CD8-positive, alpha-beta memory T cell (primary cell): ENCODE results near the gene ANKRD39. TPM values are rescaled to one million over a fixed set of nuclear protein-coding genes. Genes with fewer than 3 reads are reported as not detected.
A peak's percentile ranks its signal among the peaks of the same experiment; 100 is the strongest.

Experiments used
- CTCF ChIA-PET: fragments of 350-600 bp; sonication (Branson Sonifier 250); formaldehyde crosslinking; loops from one replicate; lab custom pipeline; 2021; ENCODE audit warnings: antibody characterized with exemption; lab: Charles Lee
- POLR2A ChIA-PET: fragments of 350-600 bp; sonication (Branson Sonifier 250); formaldehyde crosslinking; loops from one replicate; lab custom pipeline; 2021; ENCODE audit warnings: antibody characterized with exemption; lab: Charles Lee
- DNase-seq, 5 donors: peaks; one replicate each; pipeline versions ENCODE4 v3.0.0 to v3.0.0-alpha.2; 2020 to 2022; ENCODE audit warnings: mixed read lengths in 1 of 5
- H3K27ac ChIP-seq: one replicate; pipeline ENCODE4 v1.7.0; 2013; ENCODE audit warnings: low read depth, mild to moderate bottlenecking, low read length, moderate library complexity
- H3K27me3 ChIP-seq: 2 replicates; pipeline ENCODE4 v1.7.0; 2013; ENCODE audit warnings: low read length, mild to moderate bottlenecking; ENCODE audit not compliant: insufficient read depth, poor library complexity, severe bottlenecking
- H3K36me3 ChIP-seq: 2 replicates; pipeline ENCODE4 v1.7.0; 2013; ENCODE audit warnings: mild to moderate bottlenecking, low read length, moderate library complexity; ENCODE audit not compliant: insufficient read depth
- H3K4me1 ChIP-seq: 2 replicates; pipeline ENCODE4 v1.7.0; 2013; ENCODE audit warnings: mild to moderate bottlenecking, low read length, moderate library complexity; ENCODE audit not compliant: insufficient read depth
- H3K4me3 ChIP-seq: 2 replicates; pipeline ENCODE4 v1.7.0; 2013; ENCODE audit warnings: mild to moderate bottlenecking, low read length
- H3K9me3 ChIP-seq: 2 replicates; pipeline ENCODE4 v1.7.0; 2013; ENCODE audit warnings: mild to moderate bottlenecking, low read length
- H3K27ac Mint-ChIP-seq, 8 donors: one replicate each; pipeline ENCODE4 v1.8.0; 2020 to 2021; ENCODE audit warnings: mixed read lengths in 8 of 8, mild to moderate bottlenecking in 6 of 8, inconsistent platforms in 3 of 8, moderate library complexity in 3 of 8
- H3K27me3 Mint-ChIP-seq, 2 donors: one replicate each; pipeline ENCODE4 v1.8.0; 2020 to 2021; ENCODE audit warnings: mixed read lengths in 2 of 2, mild to moderate bottlenecking in 1 of 2, moderate library complexity in 1 of 2
- H3K36me3 Mint-ChIP-seq, 3 donors: one replicate each; pipeline ENCODE4 v1.8.0; 2020 to 2021; ENCODE audit warnings: mixed read lengths in 3 of 3, inconsistent platforms in 1 of 3, mild to moderate bottlenecking in 1 of 3
- H3K4me1 Mint-ChIP-seq, 3 donors: one replicate each; pipeline ENCODE4 v1.8.0; 2020 to 2021; ENCODE audit warnings: mixed read lengths in 3 of 3, inconsistent platforms in 1 of 3, mild to moderate bottlenecking in 1 of 3
- H3K4me3 Mint-ChIP-seq, 7 donors: one replicate each; pipeline ENCODE4 v1.8.0; 2020 to 2021; ENCODE audit warnings: mixed read lengths in 7 of 7, mild to moderate bottlenecking in 6 of 7, moderate library complexity in 4 of 7, inconsistent platforms in 2 of 7
- H3K9me3 Mint-ChIP-seq, 5 donors: one replicate each; pipeline ENCODE4 v1.8.0; 2020 to 2022; ENCODE audit warnings: mixed read lengths in 5 of 5, mild to moderate bottlenecking in 3 of 5, moderate library complexity in 2 of 5, inconsistent platforms in 1 of 5
- polyA plus RNA-seq: library from polyadenylated mRNA; unstranded; fragments of 300-500 nt; fragmentation: Illumina TruSeq; gene quantifications from one replicate; pipeline ENCODE4 v1.2.3, GENCODE V29; 2021
- total RNA-seq, 2 experiments: library from RNA; stranded (reverse); gene quantifications; one replicate each; pipeline ENCODE4 v1.2.3, GENCODE V29; 2021

Gene ANKRD39
- total and polyA plus RNA-seq, 3 experiments from 2014 or later, result 29.6 to 32.2 (median 30.9) TPM

DNA sequence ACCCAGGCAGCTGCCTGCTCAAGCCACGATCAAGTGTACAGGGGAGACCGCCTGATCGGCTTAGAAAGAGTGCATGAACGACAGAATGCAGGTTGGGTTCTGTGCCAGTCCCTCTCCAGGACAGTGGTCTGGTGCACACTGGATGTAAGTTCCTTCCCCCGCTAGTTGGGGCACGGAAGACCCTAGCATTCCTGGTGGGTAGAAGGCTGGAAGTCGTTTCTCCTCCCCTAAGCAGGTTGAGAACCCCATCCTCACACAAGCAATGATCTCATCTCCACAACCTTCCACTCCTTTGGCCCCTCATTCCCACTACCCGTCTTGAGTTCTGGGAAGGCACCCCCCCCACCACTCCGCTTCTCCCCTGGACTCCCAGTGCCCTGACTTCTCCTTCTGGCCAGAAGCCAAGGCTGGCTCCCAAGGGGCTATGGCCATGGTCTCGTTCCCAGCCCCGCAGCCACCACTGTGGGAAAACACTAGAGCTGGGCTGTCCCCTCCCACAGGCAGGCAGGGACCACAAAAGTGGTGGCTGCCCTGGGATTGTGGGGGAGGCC lies 1.4 kb upstream of the ANKRD39 start:
- H3K27ac Mint-ChIP-seq, result peak overlapping the region; percentile 8 to 83 (median 56)
- no peak overlapping the region for H3K27ac ChIP-seq
- no peak for DNase-seq

GRCh38 chr2:96856776-96857666 lies 795 bp downstream of the ANKRD39 start:
- peaks cover 9% of the 10 kb centered on the region for H3K36me3 ChIP-seq
- CTCF ChIA-PET, result interaction anchor here (0.6 to 14.3 kb wide), 67 partner anchors 8 to 677 kb away, joined by 3 to 358 read pairs (median 5); partner anchors contain the start of genes ANKRD36, CNNM3, CNNM4 and SEMA4C
- DNase-seq, result peak in 1 of 5 donors; percentile 18
- peaks cover 0 to 56% (median 13%) of the 10 kb centered on the region in 3 donors for H3K36me3 Mint-ChIP-seq
- H3K9me3 Mint-ChIP-seq, result no peaks in the 10 kb centered on the region
- no peaks in the 10 kb centered on the region for H3K27me3 Mint-ChIP-seq
- H3K9me3 ChIP-seq, result no peaks in the 10 kb centered on the region
- H3K27me3 ChIP-seq, result no peaks in the 10 kb centered on the region
- H3K27ac ChIP-seq, result peak overlapping the region; percentile 58
- H3K27ac Mint-ChIP-seq, result peak overlapping the region; percentile 8 to 92 (median 87)
- POLR2A ChIA-PET, result interaction anchor here (0.6 to 2.3 kb wide), 15 partner anchors 11 to 319 kb away, joined by 3 to 32 read pairs (median 8); partner anchors contain the start of genes ANKRD36, CNNM3 and CNNM4
- peak overlapping the region; percentile 79 to 94 (median 92) for H3K4me3 Mint-ChIP-seq
- H3K4me1 Mint-ChIP-seq, result peaks cover 27 to 61% (median 51%) of the 10 kb centered on the region in 3 donors
- H3K4me1 ChIP-seq, result peaks cover 32% of the 10 kb centered on the region
- peak overlapping the region; percentile 92 for H3K4me3 ChIP-seq

More for the DNA sequence above, 1.4 kb upstream of the ANKRD39 start:
- H3K9me3 ChIP-seq, result no peaks in the 10 kb centered on the region
- CTCF ChIA-PET, result interaction anchor here (1.5 to 14.3 kb wide), 12 partner anchors 10 to 108 kb away, joined by 3 to 358 read pairs (median 14); partner anchors contain the start of genes CNNM3 and SEMA4C
- POLR2A ChIA-PET, result no interaction called here
- Mint-ChIP-seq H3K9me3 (no peaks in the 10 kb centered on the region), H3K4me1 (peaks cover 28 to 60% (median 47%) of the 10 kb centered on the region in 3 donors), H3K4me3 (peak overlapping the region; percentile 49 to 94 (median 79)), H3K27me3 (no peaks in the 10 kb centered on the region), H3K36me3 (peaks cover 0 to 53% (median 12%) of the 10 kb centered on the region in 3 donors)
- H3K4me3 ChIP-seq, result no peak overlapping the region
- H3K36me3 ChIP-seq, result peaks cover 6% of the 10 kb centered on the region
- H3K27me3 ChIP-seq, result no peaks in the 10 kb centered on the region
- peaks cover 32% of the 10 kb centered on the region for H3K4me1 ChIP-seq

DNA sequence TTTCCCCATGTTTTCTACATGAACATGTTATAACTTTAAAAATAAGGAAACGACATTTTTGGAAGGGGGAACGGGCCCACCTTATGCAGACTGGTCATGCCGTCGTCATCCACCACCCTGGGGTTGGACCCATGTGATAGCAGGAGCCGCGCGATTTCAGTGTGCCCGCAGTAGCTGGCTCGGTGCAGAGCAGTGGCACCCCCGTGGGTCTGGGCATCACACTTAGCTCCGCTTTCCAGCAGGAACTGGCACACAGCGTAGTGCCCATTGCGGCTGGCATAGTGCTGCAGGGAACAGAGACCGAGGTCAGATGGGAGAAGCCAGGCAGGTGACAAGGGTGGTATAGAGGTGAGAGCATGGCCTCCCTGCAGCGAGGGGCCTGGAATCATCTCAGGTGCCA lies 4.5 kb downstream of the ANKRD39 start:
- H3K4me1 ChIP-seq, result peaks cover 15% of the 10 kb centered on the region
- POLR2A ChIA-PET, result no interaction called here
- no peak for DNase-seq
- no peak overlapping the region for H3K27ac ChIP-seq
- no peaks in the 10 kb centered on the region for H3K27me3 ChIP-seq
- Mint-ChIP-seq H3K4me3 (peak overlapping the region in 1 of 7 donors; percentile 65), H3K27ac (no peak overlapping the region), H3K36me3 (peaks cover 0 to 60% (median 13%) of the 10 kb centered on the region in 3 donors), H3K27me3 (no peaks in the 10 kb centered on the region), H3K9me3 (no peaks in the 10 kb centered on the region), H3K4me1 (peaks cover 18 to 36% (median 33%) of the 10 kb centered on the region in 3 donors)
- CTCF ChIA-PET, result interaction anchor here (1.8 kb wide), 1 partner anchor 259 kb away, joined by 8 read pairs; the partner anchor contains the start of gene ANKRD36
- no peaks in the 10 kb centered on the region for H3K9me3 ChIP-seq
- peaks cover 16% of the 10 kb centered on the region for H3K36me3 ChIP-seq
- no peak overlapping the region for H3K4me3 ChIP-seq

GRCh38 chr2:96852667-96853066 lies 5.1 kb downstream of the ANKRD39 start:
- H3K9me3 ChIP-seq, result no peaks in the 10 kb centered on the region

DNA sequence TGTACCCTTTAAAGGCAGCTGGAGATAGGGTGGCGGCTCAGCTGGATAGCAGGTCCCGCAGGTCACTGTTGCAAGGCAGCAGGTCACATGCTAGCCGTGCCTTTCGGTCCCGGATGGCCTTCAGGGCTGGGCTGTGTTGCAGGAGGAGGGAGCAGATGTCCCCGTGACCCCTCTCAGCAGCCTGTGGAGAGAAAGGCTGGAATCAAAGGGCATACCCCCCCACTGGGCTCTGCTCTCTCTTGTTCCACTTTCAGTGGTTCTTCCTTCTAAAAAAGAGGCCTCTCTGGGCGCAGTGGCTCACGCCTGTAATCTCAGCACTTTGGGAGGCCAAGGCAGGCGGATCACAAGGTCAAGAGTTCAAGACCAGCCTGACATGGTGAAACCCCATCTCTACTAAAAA lies 9.6 kb downstream of the ANKRD39 start:
- Histone ChIP-seq H3K27ac (no peak overlapping the region), H3K4me3 (no peak overlapping the region), H3K27me3 (no peaks in the 10 kb centered on the region), H3K4me1 (no peaks in the 10 kb centered on the region), H3K36me3 (peaks cover 22% of the 10 kb centered on the region), H3K9me3 (no peaks in the 10 kb centered on the region)
- H3K27ac Mint-ChIP-seq, result no peak overlapping the region
- peaks cover 3 to 63% (median 16%) of the 10 kb centered on the region in 3 donors for H3K36me3 Mint-ChIP-seq
- ChIA-PET CTCF (interaction anchor here (1.6 to 2.1 kb wide), 2 partner anchors 10 to 114 kb away, joined by 7 to 9 read pairs (median 7); partner anchors contain the start of gene ANKRD39), POLR2A (no interaction called here)
- no peak for DNase-seq
- H3K4me1 Mint-ChIP-seq, result peaks cover 2 to 14% (median 8%) of the 10 kb centered on the region in 3 donors
- no peaks in the 10 kb centered on the region for H3K27me3 Mint-ChIP-seq
- H3K9me3 Mint-ChIP-seq, result no peaks in the 10 kb centered on the region
- no peak overlapping the region for H3K4me3 Mint-ChIP-seq

More at GRCh38 chr2:96852667-96853066, 5.1 kb downstream of the ANKRD39 start:
- Mint-ChIP-seq H3K4me3 (peak overlapping the region in 1 of 7 donors; percentile 65), H3K36me3 (peaks cover 0 to 67% (median 17%) of the 10 kb centered on the region in 3 donors), H3K9me3 (no peaks in the 10 kb centered on the region), H3K27me3 (no peaks in the 10 kb centered on the region), H3K4me1 (peaks cover 18 to 36% (median 33%) of the 10 kb centered on the region in 3 donors), H3K27ac (peak overlapping the region in 2 of 8 donors; percentile 60 to 92)
- no peaks in the 10 kb centered on the region for H3K27me3 ChIP-seq
- POLR2A ChIA-PET, result no interaction called here
- CTCF ChIA-PET, result interaction anchor here (0.9 to 1.8 kb wide), 4 partner anchors 36 to 260 kb away, joined by 3 to 8 read pairs (median 4); partner anchors contain the start of genes ANKRD36 and CNNM3
- peaks cover 22% of the 10 kb centered on the region for H3K36me3 ChIP-seq
- H3K4me1 ChIP-seq, result peaks cover 15% of the 10 kb centered on the region
- DNase-seq, result no peak
- no peak overlapping the region for H3K27ac ChIP-seq
- no peak overlapping the region for H3K4me3 ChIP-seq

DNA sequence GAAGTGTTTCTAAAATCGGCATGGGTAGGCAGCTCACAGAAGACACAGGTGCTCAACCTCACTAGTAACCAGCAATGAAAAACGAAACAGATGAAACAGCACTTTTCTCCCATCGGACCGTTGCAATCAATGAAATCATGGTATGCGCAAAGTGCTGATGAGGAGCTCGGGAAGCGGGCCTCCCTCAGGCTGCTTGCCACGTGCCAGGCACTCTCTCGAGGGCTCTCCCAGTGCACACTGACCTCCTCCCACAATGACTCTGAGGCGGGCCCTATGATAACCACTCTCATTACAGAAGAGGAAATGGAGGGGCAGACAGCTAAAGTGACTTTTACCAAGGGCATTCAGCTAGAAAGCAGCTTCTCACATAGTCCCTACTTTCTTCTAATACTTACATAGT lies 10.2 kb downstream of the ANKRD39 start:
- Histone ChIP-seq H3K4me3 (no peak overlapping the region), H3K9me3 (no peaks in the 10 kb centered on the region), H3K36me3 (peaks cover 16% of the 10 kb centered on the region), H3K27ac (no peak overlapping the region), H3K27me3 (no peaks in the 10 kb centered on the region), H3K4me1 (no peaks in the 10 kb centered on the region)
- peak overlapping the region in 1 of 8 donors; percentile 55 for H3K27ac Mint-ChIP-seq
- peaks cover 2 to 8% (median 5%) of the 10 kb centered on the region in 3 donors for H3K4me1 Mint-ChIP-seq
- no peaks in the 10 kb centered on the region for H3K9me3 Mint-ChIP-seq
- ChIA-PET CTCF (interaction anchor here (1.7 to 2.1 kb wide), 2 partner anchors 10 to 115 kb away, joined by 7 to 9 read pairs; partner anchors contain the start of gene ANKRD39), POLR2A (interaction anchor here (0.7 kb wide), 1 partner anchor 263 kb away, joined by 6 read pairs; no protein-coding TSS in a partner anchor)
- DNase-seq, result no peak
- H3K36me3 Mint-ChIP-seq, result peaks cover 3 to 56% (median 11%) of the 10 kb centered on the region in 3 donors
- H3K4me3 Mint-ChIP-seq, result peak overlapping the region in 1 of 7 donors; percentile 33
- H3K27me3 Mint-ChIP-seq, result no peaks in the 10 kb centered on the region

- no peak overlapping the region for H3K4me3 Mint-ChIP-seq
- POLR2A ChIA-PET, result interaction anchor here (0.7 kb wide), 1 partner anchor 19 kb away, joined by 9 read pairs; no protein-coding TSS in a partner anchor
- H3K36me3 Mint-ChIP-seq, result peaks cover 3 to 51% (median 9%) of the 10 kb centered on the region in 3 donors
- peaks cover 2 to 7% (median 5%) of the 10 kb centered on the region in 3 donors for H3K4me1 Mint-ChIP-seq
- Histone ChIP-seq H3K27me3 (no peaks in the 10 kb centered on the region), H3K4me1 (no peaks in the 10 kb centered on the region), H3K4me3 (no peak overlapping the region), H3K27ac (no peak overlapping the region), H3K36me3 (peaks cover 13% of the 10 kb centered on the region), H3K9me3 (no peaks in the 10 kb centered on the region)
- CTCF ChIA-PET, result interaction anchor here (0.6 to 2.1 kb wide), 4 partner anchors 11 to 222 kb away, joined by 3 to 9 read pairs (median 6); partner anchors contain the start of gene ANKRD39
- H3K9me3 Mint-ChIP-seq, result peaks cover 0 to 2% (median 0%) of the 10 kb centered on the region in 5 donors
- H3K27me3 Mint-ChIP-seq, result no peaks in the 10 kb centered on the region
- H3K27ac Mint-ChIP-seq, result no peak overlapping the region
- DNase-seq, result no peak
Measured at GRCh38 chr2:96846825-96847224, 11.0 kb downstream of the ANKRD39 start.
